PC-3 (cell line): ENCODE results near the gene CNNM1. TPM values are rescaled to one million over a fixed set of nuclear protein-coding genes. Genes with fewer than 3 reads are reported as not detected.

Experiments used
- ATAC-seq: fragments of 200-7000 bp; cut with Tn5 transposase; 2 replicates; pipeline ENCODE4 v1.9.1; 2020; ENCODE audit warnings: mild to moderate bottlenecking, moderate library complexity
- BruUV-seq: library from RNA; stranded (reverse); fragments of 400-500 nt; replicated peaks from 2 replicates; lab custom pipeline; 2021; lab: Mats Ljungman, UMichigan
- CTCF ChIA-PET: fragments of 300-600 bp; sonication (Branson Sonifier 250); formaldehyde crosslinking; loops from one replicate; lab custom pipeline; 2022; ENCODE audit warnings: antibody characterized with exemption; lab: Charles Lee
- POLR2A ChIA-PET: fragments of 300-600 bp; sonication (Branson Sonifier 250); formaldehyde crosslinking; loops from one replicate; lab custom pipeline; 2022; ENCODE audit warnings: antibody characterized with exemption; ENCODE audit not compliant: unreplicated experiment; lab: Charles Lee
- DNase-seq: peaks from one replicate; pipeline ENCODE4 v3.0.0-alpha.2; 2015
- H2AFZ ChIP-seq: fragments of 300-600 bp; sonication (generic); 2 replicates; pipeline ENCODE4 v1.6.0; 2016; ENCODE audit warnings: antibody characterized with exemption, low read length
- H3F3A ChIP-seq: fragments of 300-600 bp; sonication (generic); one replicate; pipeline ENCODE4 v1.6.0; 2017; ENCODE audit warnings: antibody characterized with exemption, low read length, control low read depth, mild to moderate bottlenecking; ENCODE audit not compliant: unreplicated experiment
- H3K27ac ChIP-seq: fragments of 300-600 bp; sonication (generic); 2 replicates; pipeline ENCODE4 v1.5.1; 2016; ENCODE audit warnings: mild to moderate bottlenecking, low read length
- H3K27me3 ChIP-seq: fragments of 300-600 bp; sonication (generic); 2 replicates; pipeline ENCODE4 v1.6.1; 2016; ENCODE audit warnings: low read length, mixed read lengths
- H3K36me3 ChIP-seq: fragments of 300-600 bp; sonication (generic); 2 replicates; pipeline ENCODE4 v1.6.1; 2016; ENCODE audit warnings: low read depth, mixed run types, low read length, mixed read lengths
- H3K4me1 ChIP-seq: fragments of 300-600 bp; sonication (generic); 2 replicates; pipeline ENCODE4 v1.5.1; 2016; ENCODE audit warnings: low read length; ENCODE audit not compliant: insufficient read depth
- H3K4me2 ChIP-seq: fragments of 300-600 bp; sonication (generic); 2 replicates; pipeline ENCODE4 v1.6.0; 2016; ENCODE audit warnings: low read length
- H3K4me3 ChIP-seq: fragments of 300-600 bp; sonication (generic); 2 replicates; pipeline ENCODE4 v1.5.1; 2016; ENCODE audit warnings: mild to moderate bottlenecking, low read length, mixed read lengths
- H3K79me2 ChIP-seq: fragments of 300-600 bp; sonication (generic); 2 replicates; pipeline ENCODE4 v1.6.1; 2017; ENCODE audit warnings: low read length, mixed read lengths
- H3K9ac ChIP-seq: fragments of 300-600 bp; sonication (generic); 2 replicates; pipeline ENCODE4 v1.6.0; 2016; ENCODE audit warnings: mild to moderate bottlenecking, low read length
- H3K9me2 ChIP-seq: fragments of 300-600 bp; sonication (generic); replicated peaks from 2 replicates; pipeline ENCODE4 v1.6.1; 2016; ENCODE audit warnings: mixed run types, low read length, mixed read lengths
- H3K9me3 ChIP-seq: fragments of 300-600 bp; sonication (generic); 2 replicates; pipeline ENCODE4 v1.6.1; 2016; ENCODE audit warnings: low read length, mixed read lengths
- H4K20me1 ChIP-seq: fragments of 300-600 bp; sonication (generic); 2 replicates; pipeline ENCODE4 v1.6.1; 2016; ENCODE audit warnings: low read length, mixed read lengths
- CTCF ChIP-seq: fragments of 300-600 bp; sonication (generic); conservative IDR thresholded peaks from 2 replicates; pipeline ENCODE4 v1.5.1; 2017; ENCODE audit warnings: antibody characterized with exemption, low read depth, mild to moderate bottlenecking, low read length
- EZH2 ChIP-seq: fragments of 300-600 bp; sonication (generic); IDR thresholded peaks from one replicate; pipeline ENCODE4 v1.6.1; 2017; ENCODE audit warnings: antibody characterized with exemption, mild to moderate bottlenecking, low read length; ENCODE audit not compliant: unreplicated experiment
- EZH2phosphoT487 ChIP-seq: fragments of 300-600 bp; sonication (generic); IDR thresholded peaks from 2 replicates; pipeline ENCODE4 v1.6.1; 2018; ENCODE audit warnings: mild to moderate bottlenecking, antibody characterized with exemption, low read length, borderline replicate concordance
- intact Hi-C: fragments of 100-400 bp; cut with micrococcal nuclease; formaldehyde crosslinking; loops from 2 replicates; pipeline ENCODE4 v1.9.0; 2023
- total RNA-seq: library from RNA; depleted of rRNA; stranded (reverse); fragments of >200 nt; gene quantifications from 2 replicates; pipeline ENCODE4 v1.2.3, GENCODE V29; 2014

CNNM1 gene
- total RNA-seq, 1 experiment from 2014 or later, result 3.3 TPM

DNA sequence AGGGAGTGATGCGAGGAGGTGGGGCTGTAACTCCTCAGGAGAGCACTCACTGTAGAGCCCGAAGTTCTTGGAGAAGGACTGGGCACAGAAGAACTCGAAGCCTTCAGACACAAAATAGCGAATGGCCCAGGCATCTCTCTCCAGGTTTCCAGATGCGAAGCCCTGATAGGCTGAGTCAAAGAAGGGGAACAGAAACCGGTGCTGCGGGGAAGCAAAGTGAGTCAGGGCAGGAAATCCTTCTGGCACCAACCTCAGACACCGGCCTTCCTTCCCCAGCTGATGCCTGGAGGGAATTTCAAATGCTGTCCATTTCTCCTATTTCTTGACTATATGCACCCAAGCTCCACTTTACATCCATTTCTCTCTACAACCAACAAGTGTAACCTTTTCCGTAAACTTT is 74.5 kb downstream of the CNNM1 start:
- Histone ChIP-seq H3K4me2 (0 out of 2 replicates have a peak overlapping the region, but pooled peaks have one; percentile 22), H3K36me3 (peaks cover 28% of the 10 kb centered on the region; the same call in 1 of the 2 replicates), H4K20me1 (no peaks in the 10 kb centered on the region), H3K4me1 (peaks cover 10% of the 10 kb centered on the region; the same call in 1 of the 2 replicates), H3K9ac (no peak overlapping the region), H3K27ac (no peak overlapping the region), H3F3A (no peaks in the 10 kb centered on the region), H3K4me3 (no peak overlapping the region), H2AFZ (no peak overlapping the region), H3K79me2 (no peaks in the 10 kb centered on the region), H3K9me2 (no peaks in the 10 kb centered on the region), H3K9me3 (no peaks in the 10 kb centered on the region), H3K27me3 (no peaks in the 10 kb centered on the region)
- no TSS peak for BruUV-seq
- peak; percentile 50 for DNase-seq
- POLR2A ChIA-PET, result no interaction called here
- TF ChIP-seq CTCF (no peak), EZH2 (no peak), EZH2phosphoT487 (no peak)
- CTCF ChIA-PET, result no interaction called here
- intact Hi-C loops, result no loop called here
- ATAC-seq, result peak; percentile 57

GRCh38 chr10:99406149-99406548 is 77.0 kb downstream of the CNNM1 start:
- DNase-seq (no peak), ATAC-seq (no peak)
- H3K27ac ChIP-seq, result no peak overlapping the region
- no peaks in the 10 kb centered on the region for H3K27me3 ChIP-seq
- peaks cover 23% of the 10 kb centered on the region; the same call in 1 of the 2 replicates for H3K36me3 ChIP-seq
- no peaks in the 10 kb centered on the region for H3K9me3 ChIP-seq
- no peaks in the 10 kb centered on the region for H3F3A ChIP-seq
- peaks cover 6% of the 10 kb centered on the region; the same call in 1 of the 2 replicates for H3K79me2 ChIP-seq
- intact Hi-C loops, result no loop called here
- H2AFZ ChIP-seq, result no peak overlapping the region
- no peak overlapping the region for H3K9ac ChIP-seq
- ChIA-PET CTCF (no interaction called here), POLR2A (no interaction called here)
- no peaks in the 10 kb centered on the region for H3K9me2 ChIP-seq
- H3K4me1 ChIP-seq, result peaks cover 10% of the 10 kb centered on the region; the same call in 1 of the 2 replicates
- no peak overlapping the region for H3K4me2 ChIP-seq
- H3K4me3 ChIP-seq, result no peak overlapping the region
- H4K20me1 ChIP-seq, result no peaks in the 10 kb centered on the region
- BruUV-seq, result no TSS peak
- TF ChIP-seq EZH2phosphoT487, result no peak
- TF ChIP-seq EZH2, result no peak
- TF ChIP-seq CTCF, result no peak; the same call in 1 of the 2 replicates

DNA sequence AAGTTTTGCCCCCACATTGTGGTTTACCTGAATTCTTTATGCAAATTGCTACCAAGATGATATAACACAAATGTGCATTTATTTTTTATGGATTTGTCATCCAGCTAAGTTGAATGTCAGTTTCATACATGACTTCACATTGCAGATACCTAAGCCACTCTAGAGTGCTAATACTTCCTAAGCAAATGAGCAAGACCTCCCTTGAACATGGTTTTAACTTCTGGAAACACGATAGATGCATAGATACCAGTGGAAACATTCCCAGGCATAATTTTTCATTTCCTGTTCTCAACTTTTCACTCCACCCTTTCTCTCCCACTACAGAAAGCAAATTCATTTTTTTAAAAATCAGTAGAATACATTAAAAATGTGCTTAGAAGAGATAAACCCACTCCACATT is 81.0 kb downstream of the CNNM1 start:
- no peak overlapping the region for H3K9ac ChIP-seq
- ATAC-seq (no peak), DNase-seq (no peak)
- peaks cover 5% of the 10 kb centered on the region; the same call in 1 of the 2 replicates for H3K4me1 ChIP-seq
- H3K36me3 ChIP-seq, result peaks cover 19% of the 10 kb centered on the region; the same call in 1 of the 2 replicates
- no peaks in the 10 kb centered on the region for H3K9me2 ChIP-seq
- ChIA-PET CTCF (no interaction called here), POLR2A (no interaction called here)
- no peak overlapping the region for H2AFZ ChIP-seq
- H3K27me3 ChIP-seq, result no peaks in the 10 kb centered on the region
- no peaks in the 10 kb centered on the region for H4K20me1 ChIP-seq
- no peaks in the 10 kb centered on the region for H3K9me3 ChIP-seq
- peaks cover 13% of the 10 kb centered on the region; the same call in 1 of the 2 replicates for H3K79me2 ChIP-seq
- no peak overlapping the region for H3K4me2 ChIP-seq
- H3K4me3 ChIP-seq, result no peak overlapping the region
- no peaks in the 10 kb centered on the region for H3F3A ChIP-seq
- H3K27ac ChIP-seq, result no peak overlapping the region
- no TSS peak for BruUV-seq
- intact Hi-C loops, result no loop called here
- no peak for TF ChIP-seq EZH2
- TF ChIP-seq EZH2phosphoT487, result no peak
- no peak for TF ChIP-seq CTCF
